H9 (cell line): ENCODE measurements around the gene C18orf63. TPM values are rescaled to one million over a fixed set of nuclear protein-coding genes. Genes with fewer than 3 reads are reported as not detected.
A peak's percentile ranks its signal among the peaks of the same experiment; 100 is the strongest.

Source experiments
- DNase-seq: peaks from one replicate; pipeline ENCODE4 v3.0.0-alpha.2; 2017
- H2AFZ ChIP-seq: one replicate; pipeline ENCODE4 v1.6.1; 2013; ENCODE audit warnings: mild to moderate bottlenecking, low read length, control low read depth, moderate library complexity
- H2AK5ac ChIP-seq: 2 replicates; pipeline ENCODE4 v1.6.1; 2013; ENCODE audit warnings: low read length, control low read depth, mixed read lengths; ENCODE audit not compliant: insufficient read length
- H2BK120ac ChIP-seq: one replicate; pipeline ENCODE4 v1.6.1; 2013; ENCODE audit warnings: low read depth, mild to moderate bottlenecking, low read length, control low read depth, inconsistent platforms; ENCODE audit not compliant: poor library complexity, severe bottlenecking
- H2BK12ac ChIP-seq: 2 replicates; pipeline ENCODE4 v1.6.1; 2013; ENCODE audit warnings: low read length, control low read depth, mixed read lengths, low read depth; ENCODE audit not compliant: insufficient read length
- H2BK15ac ChIP-seq: 2 replicates; pipeline ENCODE4 v1.6.1; 2013; ENCODE audit warnings: low read depth, low read length, control low read depth
- H2BK20ac ChIP-seq: one replicate; pipeline ENCODE4 v1.6.1; 2013; ENCODE audit warnings: low read depth, mild to moderate bottlenecking, low read length, control low read depth, inconsistent platforms; ENCODE audit not compliant: poor library complexity, severe bottlenecking
- H2BK5ac ChIP-seq: 2 replicates; pipeline ENCODE4 v1.6.1; 2013; ENCODE audit warnings: low read length, control low read depth, mixed read lengths; ENCODE audit not compliant: insufficient read length
- H3K14ac ChIP-seq: 2 replicates; pipeline ENCODE4 v1.6.1; 2013; ENCODE audit warnings: low read length, control low read depth; ENCODE audit not compliant: insufficient read depth
- H3K18ac ChIP-seq: 2 replicates; pipeline ENCODE4 v1.6.1; 2013; ENCODE audit warnings: low read depth, mild to moderate bottlenecking, mixed read lengths, low read length, control low read depth; ENCODE audit not compliant: insufficient read length
- H3K23ac ChIP-seq: 2 replicates; pipeline ENCODE4 v1.6.1; 2013; ENCODE audit warnings: low read length, control low read depth, mixed read lengths, low read depth; ENCODE audit not compliant: insufficient read length
- H3K23me2 ChIP-seq: 2 replicates; pipeline ENCODE4 v1.6.1; 2013; ENCODE audit warnings: low read depth, mild to moderate bottlenecking, mixed read lengths, low read length, control low read depth; ENCODE audit not compliant: insufficient read length, poor library complexity, severe bottlenecking
- H3K27ac ChIP-seq: 2 replicates; pipeline ENCODE4 v1.5.1; 2013; ENCODE audit warnings: low read length, control low read depth, mixed read lengths, low read depth; ENCODE audit not compliant: insufficient read length
- H3K27me3 ChIP-seq: 2 replicates; pipeline ENCODE4 v1.6.1; 2013; ENCODE audit warnings: low read length, control low read depth, inconsistent platforms; ENCODE audit not compliant: insufficient read depth
- H3K4ac ChIP-seq: 2 replicates; pipeline ENCODE4 v1.6.1; 2013; ENCODE audit warnings: low read depth, mild to moderate bottlenecking, control low read depth, inconsistent platforms, low read length, moderate library complexity
- H3K4me1 ChIP-seq: 2 replicates; pipeline ENCODE4 v1.6.1; 2013; ENCODE audit warnings: low read length, control low read depth, inconsistent platforms; ENCODE audit not compliant: insufficient read depth
- H3K4me2 ChIP-seq: 2 replicates; pipeline ENCODE4 v1.6.1; 2013; ENCODE audit warnings: low read length, control low read depth, mixed read lengths; ENCODE audit not compliant: insufficient read length, insufficient read depth
- H3K56ac ChIP-seq: 2 replicates; pipeline ENCODE4 v1.6.1; 2013; ENCODE audit warnings: low read depth, mild to moderate bottlenecking, mixed read lengths, low read length, control low read depth; ENCODE audit not compliant: insufficient read length
- H3K79me1 ChIP-seq: 2 replicates; pipeline ENCODE4 v1.6.1; 2013; ENCODE audit warnings: low read depth, mild to moderate bottlenecking, moderate library complexity, low read length, control low read depth, inconsistent platforms; ENCODE audit not compliant: insufficient read depth, poor library complexity, severe bottlenecking
- H3K79me2 ChIP-seq: 2 replicates; pipeline ENCODE4 v1.6.1; 2013; ENCODE audit warnings: low read length, control low read depth, inconsistent platforms; ENCODE audit not compliant: insufficient read depth
- H3K9ac ChIP-seq: 2 replicates; pipeline ENCODE4 v1.6.1; 2013; ENCODE audit warnings: low read length, control low read depth, mixed read lengths; ENCODE audit not compliant: insufficient read length; ENCODE audit errors: extremely low read depth
- H3K9me3 ChIP-seq: one replicate; pipeline ENCODE4 v1.6.1; 2013; ENCODE audit warnings: low read depth, low read length, inconsistent platforms; ENCODE audit not compliant: control insufficient read depth
- H3T11ph ChIP-seq: one replicate; pipeline ENCODE4 v1.6.1; 2013; ENCODE audit warnings: mild to moderate bottlenecking, low read length, control low read depth, inconsistent platforms
- H4K20me1 ChIP-seq: one replicate; pipeline ENCODE4 v1.6.1; 2013; ENCODE audit not compliant: control insufficient read depth, insufficient read length, insufficient read depth
- H4K5ac ChIP-seq: 2 replicates; pipeline ENCODE4 v1.6.1; 2013; ENCODE audit warnings: low read depth, mild to moderate bottlenecking, mixed read lengths, low read length, control low read depth; ENCODE audit not compliant: insufficient read length
- H4K8ac ChIP-seq: replicated peaks from 2 replicates; pipeline ENCODE4 v1.6.1; 2013; ENCODE audit warnings: low read length, control low read depth, mixed read lengths, low read depth; ENCODE audit not compliant: insufficient read length
- H4K91ac ChIP-seq: 2 replicates; pipeline ENCODE4 v1.6.1; 2013; ENCODE audit warnings: low read depth, mild to moderate bottlenecking, moderate library complexity, mixed read lengths, low read length, control low read depth; ENCODE audit not compliant: insufficient read length
- H3K27ac Mint-ChIP-seq, 3 experiments: 2 replicates in 2 of 3; 3 replicates in 1 of 3; pipeline ENCODE4 v1.8.0; 2020 to 2021; ENCODE audit warnings: mixed read lengths in 3 of 3, mild to moderate bottlenecking in 1 of 3, moderate library complexity in 1 of 3
- H3K27me3 Mint-ChIP-seq: 2 replicates; pipeline ENCODE4 v1.8.0; 2021; ENCODE audit warnings: low read depth, mild to moderate bottlenecking, moderate library complexity, mixed read lengths
- H3K36me3 Mint-ChIP-seq, 3 experiments: 2 replicates in 2 of 3; 3 replicates in 1 of 3; pipeline ENCODE4 v1.8.0; 2020 to 2021; ENCODE audit warnings: low read depth in 3 of 3, mixed read lengths in 3 of 3; ENCODE audit not compliant: insufficient read depth in 1 of 3
- H3K4me1 Mint-ChIP-seq, 2 experiments: 2 replicates each; pipeline ENCODE4 v1.8.0; 2020; ENCODE audit warnings: mixed read lengths in 2 of 2
- H3K4me3 Mint-ChIP-seq, 2 experiments: 2 replicates in 1 of 2; 3 replicates in 1 of 2; pipeline ENCODE4 v1.8.0; 2020 to 2021; ENCODE audit warnings: mild to moderate bottlenecking in 2 of 2, mixed read lengths in 2 of 2, moderate library complexity in 1 of 2
- H3K9me3 Mint-ChIP-seq, 2 experiments: 2 replicates in 1 of 2; 3 replicates in 1 of 2; pipeline ENCODE4 v1.8.0; 2020; ENCODE audit warnings: mild to moderate bottlenecking in 2 of 2, mixed read lengths in 2 of 2, moderate library complexity in 1 of 2
- CTCF ChIP-seq: fragments of 200-600 bp; sonication (generic); conservative IDR thresholded peaks from 3 replicates; pipeline ENCODE4 v1.8.0; 2021; ENCODE audit warnings: antibody characterized with exemption, mild to moderate bottlenecking
- WGBS: extraction: QIAGEN DNeasy Blood & Tissue Kit; methylation state at CpG from one replicate; pipeline ENCODE4 v1.1.7; 2013; ENCODE audit warnings: missing lambda C conversion rate, low lambda C conversion rate, mixed read lengths; ENCODE audit not compliant: insufficient read length; ENCODE audit errors: extremely low coverage; 5-methylcytosine and 5-hydroxymethylcytosine counted together
- total RNA-seq: library from RNA; stranded (reverse); gene quantifications from 2 replicates; pipeline ENCODE4 v1.2.1, GENCODE V29; 2021

Gene C18orf63
- total RNA-seq, 1 experiment from 2014 or later = not detected

DNA sequence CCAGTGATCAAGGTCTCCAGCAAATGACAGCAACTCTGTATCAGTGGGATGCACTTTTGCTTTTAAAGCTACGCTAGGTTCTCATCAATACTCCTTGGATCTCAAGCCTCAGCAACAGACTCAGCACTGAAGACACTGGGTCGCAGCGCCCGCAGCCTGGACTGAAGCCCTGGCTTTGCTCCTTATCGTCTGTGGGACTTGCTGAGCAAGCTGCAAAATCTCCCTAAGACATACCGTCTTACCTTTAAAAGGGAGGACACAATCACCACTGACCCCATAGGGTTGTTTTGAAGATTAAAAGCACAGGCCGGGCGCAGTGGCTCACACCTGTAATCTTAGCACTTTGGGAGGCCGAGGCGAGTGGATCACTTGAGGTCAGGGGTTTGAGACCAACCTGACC lies 32.0 kb upstream of the C18orf63 start:
- no peak overlapping the region; a peak in 1 of 5 replicates for H3K4me3 Mint-ChIP-seq
- no peak for DNase-seq

More for the DNA sequence above, 32.0 kb upstream of the C18orf63 start:
- Histone ChIP-seq H4K91ac (no peak overlapping the region), H2BK20ac (no peak overlapping the region), H3K14ac (no peak overlapping the region), H3K23me2 (no peaks in the 10 kb centered on the region), H3K27ac (peak overlapping the region; percentile 84), H2AFZ (no peak overlapping the region), H2BK120ac (no peak overlapping the region), H3K18ac (no peak overlapping the region), H3K9me3 (no peaks in the 10 kb centered on the region), H4K20me1 (no peaks in the 10 kb centered on the region), H3K23ac (no peak overlapping the region), H2BK5ac (no peak overlapping the region), H3T11ph (no peak overlapping the region), H4K8ac (no peak overlapping the region), H4K5ac (no peak overlapping the region), H3K4me1 (peaks cover 40% of the 10 kb centered on the region), H3K79me2 (peaks cover 17% of the 10 kb centered on the region; the same call in 1 of the 2 replicates), H3K56ac (no peak overlapping the region), H3K4ac (no peak overlapping the region), H3K4me2 (peak overlapping the region; percentile 45), H2BK12ac (no peak overlapping the region), H3K27me3 (no peaks in the 10 kb centered on the region), H3K9ac (no peak overlapping the region), H3K79me1 (peaks cover 3% of the 10 kb centered on the region), H2AK5ac (no peak overlapping the region), H2BK15ac (no peak overlapping the region)
- H3K27me3 Mint-ChIP-seq = no peaks in the 10 kb centered on the region
- no CpG with 5 or more reads among the region's 10 CpGs for WGBS
- H3K36me3 Mint-ChIP-seq = peaks cover 0 to 7% (median 5%) of the 10 kb centered on the region in 3 experiments; a peak in 2 of 7 replicates
- peaks cover 64 to 67% of the 10 kb centered on the region in 2 experiments for H3K4me1 Mint-ChIP-seq
- no peaks in the 10 kb centered on the region for H3K9me3 Mint-ChIP-seq
- peak overlapping the region; percentile 72 to 94 (median 94); a peak in 4 of 7 replicates for H3K27ac Mint-ChIP-seq
- no peak for TF ChIP-seq CTCF
